GM20000 (cell line): Measurements from ENCODE around the gene MXRA8.

Experiments used
- DNase-seq: peaks from one replicate; pipeline ENCODE4 v3.0.0; 2012; ENCODE audit warnings: low spot score
- CTCF ChIP-seq: IDR thresholded peaks from 2 replicates; pipeline ENCODE4 v1.5.1; 2012; ENCODE audit warnings: mild to moderate bottlenecking, control low read depth; ENCODE audit errors: extremely low read depth, missing control alignments

The MXRA8 gene

GRCh38 chr1:1330366-1331067 lies 27.8 kb downstream of the MXRA8 start:
- no peak for TF ChIP-seq CTCF
- DNase-seq = no peak

- TF ChIP-seq CTCF = no peak
- no peak for DNase-seq
Observed at GRCh38 chr1:1329304-1330210, 28.8 kb downstream of the MXRA8 start.

GRCh38 chr1:1328254-1328653 lies 30.1 kb downstream of the MXRA8 start:
- no peak for DNase-seq
- no peak for TF ChIP-seq CTCF

GRCh38 chr1:1327291-1327690 lies 31.1 kb downstream of the MXRA8 start:
- no peak for TF ChIP-seq CTCF
- DNase-seq = no peak

- TF ChIP-seq CTCF = no peak
- no peak for DNase-seq
Observed at GRCh38 chr1:1326075-1326605, 32.2 kb downstream of the MXRA8 start.

GRCh38 chr1:1325288-1326074 lies 32.9 kb downstream of the MXRA8 start:
- no peak for TF ChIP-seq CTCF
- DNase-seq = no peak
